GM21390 (cell line): Measurements from ENCODE around the gene PSMC1.
"Not testable (repeated sequence)": the region's sequence is repeated elsewhere in the genome, so short reads cannot be mapped to it uniquely, and the experiment has no call there.

Experiments used
- ATAC-seq: cut with Tn5 transposase; IDR thresholded peaks from one replicate; pipeline ENCODE4 v1.9.1; 2021; ENCODE audit not compliant: unreplicated experiment

The PSMC1 gene

DNA sequence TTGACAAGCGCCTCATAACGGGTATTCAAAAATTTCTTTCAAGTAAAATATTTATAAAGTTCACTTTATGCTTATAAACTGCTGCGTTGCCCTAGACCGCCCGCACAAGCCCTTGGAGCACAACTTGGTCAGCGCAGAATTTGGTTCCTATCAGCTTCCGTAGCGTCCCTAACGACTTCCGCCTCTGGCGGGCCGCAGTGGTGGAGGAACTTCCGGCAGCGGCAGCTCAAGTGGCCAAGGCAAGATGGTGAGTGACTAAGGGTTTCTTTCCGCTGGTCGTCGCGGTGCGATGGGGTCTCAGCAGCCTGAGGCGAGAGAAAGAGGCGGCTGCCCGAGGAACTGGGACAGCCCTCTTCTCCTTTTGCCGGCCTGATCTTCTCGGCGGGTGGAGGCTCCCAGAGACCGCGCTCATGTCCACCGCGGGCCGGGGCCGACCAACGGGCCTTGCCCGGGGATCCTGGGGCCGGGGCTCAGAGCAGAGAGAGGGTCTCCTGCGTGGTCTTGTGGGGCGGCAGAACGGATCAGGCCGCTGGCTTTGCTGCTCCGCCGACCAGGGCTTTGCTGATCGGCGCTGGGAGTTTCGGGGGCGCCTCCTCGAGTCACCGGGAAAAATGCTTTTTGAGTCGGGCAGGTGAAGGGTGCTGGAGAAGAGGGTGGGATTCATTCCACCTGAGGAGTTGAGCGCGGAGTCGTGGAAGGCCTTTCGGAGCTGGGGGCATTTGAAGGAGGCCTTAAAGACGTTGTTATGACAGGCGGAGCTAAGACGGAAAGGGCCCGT, at the start of gene PSMC1:
Gene PSMC1 (plus strand): TSS at position 200 of the 778 bp plus-strand sequence. CDS start 45 bp downstream, at position 245.
- ATAC-seq = peak; percentile 97

DNA sequence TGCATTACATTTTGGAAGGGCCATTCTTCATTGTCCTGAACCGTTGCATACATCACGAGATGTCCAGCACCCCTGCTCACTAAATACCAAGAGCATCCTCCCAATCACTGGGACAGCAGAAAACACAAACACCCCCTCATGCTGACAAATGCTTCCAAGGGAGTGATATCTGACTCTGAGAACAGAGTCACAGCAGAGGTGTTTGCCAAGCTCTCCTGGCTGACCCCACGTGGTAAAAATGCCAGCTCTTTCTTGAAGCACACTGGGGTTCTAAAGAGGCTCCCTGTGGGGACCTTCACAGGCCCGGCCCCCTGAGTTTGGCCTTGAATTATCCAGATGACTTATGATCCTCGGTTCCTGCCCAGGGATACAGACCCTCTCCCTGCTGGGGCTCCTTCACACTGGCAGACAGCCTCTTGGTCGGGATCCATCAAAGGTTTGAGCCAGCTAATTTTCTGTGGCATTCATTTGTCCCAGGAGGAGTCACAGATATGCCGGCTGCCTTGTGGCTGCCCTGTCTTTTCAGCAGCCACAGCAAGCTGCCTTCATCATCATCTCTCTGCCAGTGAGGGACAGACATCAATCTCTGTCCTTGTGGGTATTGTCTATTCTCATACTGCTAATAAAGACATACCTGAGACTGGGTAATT, 43.1 kb upstream of the PSMC1 start:
- no peak for ATAC-seq

DNA sequence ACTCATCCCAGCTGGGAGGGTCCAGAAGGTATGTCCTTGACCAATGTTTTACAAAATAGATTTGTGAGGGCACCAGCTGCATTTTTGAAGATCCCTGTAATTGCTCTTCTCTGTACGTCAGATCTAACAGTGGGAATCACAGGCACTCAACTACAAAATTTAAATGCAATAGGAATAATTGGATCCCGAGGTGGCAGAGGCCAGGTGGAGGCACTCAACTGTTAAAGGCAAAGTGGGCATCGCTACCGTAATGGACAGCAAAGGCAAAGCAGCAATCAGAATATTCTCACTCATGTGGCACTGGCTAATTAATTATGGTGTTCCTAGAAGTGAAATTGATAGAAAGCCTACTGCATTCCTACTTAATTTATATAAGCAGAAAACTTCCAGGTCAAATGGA, 27.9 kb upstream of the PSMC1 start:
- no peak for ATAC-seq

DNA sequence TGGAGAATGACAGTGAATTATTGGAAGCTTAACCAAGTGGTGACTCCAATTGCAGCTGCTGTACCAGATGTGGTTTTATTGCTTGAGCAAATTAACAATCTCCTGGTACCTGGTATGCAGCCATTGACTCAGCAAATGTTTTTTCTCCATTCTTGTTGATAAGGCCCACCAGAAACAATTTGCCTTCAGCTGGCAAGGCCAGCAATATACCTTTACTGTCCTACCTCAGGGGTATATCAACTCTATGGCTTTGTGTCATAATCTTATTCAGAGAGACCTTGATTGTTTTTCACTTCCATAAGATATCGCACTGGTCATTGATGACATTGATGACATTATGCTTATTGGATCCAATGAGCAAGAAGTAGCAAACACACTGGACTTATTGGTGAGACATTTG, 26.4 kb upstream of the PSMC1 start:
- ATAC-seq = not testable (repeated sequence)

DNA sequence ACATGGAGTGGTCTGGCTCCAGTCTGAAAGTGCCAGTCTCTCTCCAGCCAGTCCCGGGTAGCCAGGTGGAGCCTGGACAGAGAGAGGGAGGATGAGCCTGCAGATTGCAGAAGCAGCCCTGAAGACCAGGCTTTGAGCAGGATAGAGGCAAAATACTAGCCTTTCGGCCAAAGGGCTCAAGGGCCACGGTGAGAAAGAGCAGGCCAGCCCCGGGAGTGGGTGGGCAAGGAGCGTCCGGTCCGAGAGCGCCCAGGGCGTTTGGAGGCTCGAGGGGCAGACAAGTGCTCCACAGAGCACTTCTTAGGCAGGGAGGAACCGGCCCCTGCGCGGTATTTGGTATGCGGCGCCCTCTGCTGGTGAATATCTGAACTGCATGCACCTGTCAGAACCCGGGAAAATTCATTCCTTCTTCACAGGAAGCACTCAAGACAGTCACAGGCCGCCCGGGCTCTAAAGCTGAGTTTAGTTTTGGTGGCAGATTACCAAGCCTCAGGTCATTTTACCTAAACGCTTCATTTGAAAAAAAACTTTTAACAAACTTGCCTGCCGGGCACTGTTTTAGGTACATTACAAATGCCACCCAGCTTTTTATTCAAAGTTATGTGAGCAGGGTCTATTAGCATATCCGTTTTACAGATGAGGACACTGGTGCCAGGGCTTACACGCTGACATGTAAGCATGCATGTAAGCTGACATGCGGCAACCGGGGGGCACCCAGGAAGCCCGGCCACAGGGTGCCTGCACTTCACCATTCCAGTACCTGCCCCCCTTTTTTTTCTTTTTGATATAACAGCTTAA, 21.0 kb upstream of the PSMC1 start:
- peak; percentile 79 for ATAC-seq

DNA sequence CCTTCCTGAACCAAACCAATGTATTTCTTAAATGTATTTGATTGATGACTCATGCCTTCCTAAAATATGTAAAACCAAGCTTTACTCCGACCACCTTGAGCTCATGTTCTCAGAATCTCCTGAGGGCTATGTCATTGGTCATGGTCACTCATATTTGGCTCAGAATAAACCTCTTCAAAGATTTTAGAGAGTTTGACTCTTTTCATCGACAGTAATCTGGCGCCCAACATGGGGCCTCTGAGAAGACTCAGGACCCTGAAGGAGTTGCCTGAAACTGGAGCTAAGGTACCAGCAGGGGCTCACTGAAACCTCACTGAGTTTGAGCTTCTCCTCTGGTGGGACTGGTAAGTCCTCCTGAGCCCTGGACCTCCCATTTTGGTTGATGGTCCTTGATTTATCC, 17.2 kb upstream of the PSMC1 start:
- no peak for ATAC-seq

DNA sequence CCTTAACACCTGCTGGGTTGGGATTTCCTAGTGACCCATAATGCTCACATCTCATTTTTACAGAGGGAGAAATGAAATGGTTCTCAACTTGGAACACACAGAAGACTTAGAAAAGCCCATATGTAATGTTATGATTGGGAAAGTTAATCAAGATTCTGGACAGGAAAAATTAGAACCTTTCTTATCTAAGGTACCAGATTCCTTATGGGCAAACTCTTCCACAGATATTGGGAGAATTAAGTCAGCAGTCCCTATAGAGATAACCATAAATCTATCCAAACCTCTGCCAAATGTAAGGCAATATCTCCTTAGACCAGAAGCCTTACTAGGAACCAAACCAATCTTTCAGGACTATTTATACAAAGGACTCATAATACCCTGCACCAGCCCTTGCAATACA, 13.9 kb upstream of the PSMC1 start:
- ATAC-seq = no peak

DNA sequence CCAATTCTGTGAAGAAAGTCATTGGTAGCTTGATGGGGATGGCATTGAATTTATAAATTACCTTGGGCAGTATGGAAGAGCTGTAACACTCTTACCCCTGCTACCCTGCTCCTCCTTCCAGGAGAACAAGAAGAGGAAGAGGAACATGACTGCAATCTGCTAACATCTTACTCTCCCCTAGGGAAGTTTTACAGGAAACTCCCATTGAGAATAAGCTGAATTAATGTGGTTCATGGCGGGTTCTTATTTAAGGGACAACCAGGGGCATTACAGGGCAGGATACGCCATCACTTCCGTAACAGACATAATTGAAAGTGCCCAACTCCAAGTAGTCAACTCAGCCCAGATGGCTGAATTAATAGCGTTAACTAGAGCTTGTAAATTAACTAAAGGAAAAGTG, 9.4 kb upstream of the PSMC1 start:
- ATAC-seq = no peak

DNA sequence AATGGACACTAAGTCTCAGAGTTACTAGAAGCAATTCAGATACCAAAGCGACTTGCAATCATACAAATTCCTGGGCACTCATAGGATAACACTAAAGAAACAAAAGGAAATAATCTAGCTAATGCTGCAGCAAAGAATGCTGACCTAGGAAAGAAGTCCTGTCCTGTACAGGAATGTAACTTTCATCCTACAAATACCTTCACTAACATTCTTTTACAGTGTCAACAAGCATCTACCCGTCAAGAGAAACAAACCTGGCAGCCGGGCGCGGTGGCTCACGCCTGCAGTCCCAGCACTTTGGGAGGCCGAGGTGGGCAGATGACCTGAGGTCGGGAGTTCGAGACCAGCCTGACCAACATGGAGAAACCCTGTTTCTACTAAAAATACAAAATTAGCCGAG, 8.9 kb upstream of the PSMC1 start:
- ATAC-seq = not testable (repeated sequence)

DNA sequence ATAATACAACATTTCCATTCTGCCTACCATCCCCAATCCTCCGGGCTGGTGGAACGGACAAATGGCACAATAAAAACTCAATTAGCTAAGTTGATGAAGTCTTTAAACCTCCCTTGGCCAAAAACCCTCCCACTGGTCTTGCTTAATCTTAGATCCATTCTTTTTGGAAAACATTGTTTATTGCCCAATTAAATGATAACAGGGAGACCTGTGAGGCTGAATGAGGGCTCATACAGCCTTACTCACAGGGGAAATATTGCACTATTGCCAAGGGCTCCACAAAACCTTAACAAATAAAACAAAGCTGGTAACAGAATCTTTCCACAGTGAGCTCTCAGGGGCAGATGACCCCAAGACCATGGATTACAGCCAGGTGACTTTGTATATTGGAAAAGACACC, 7.8 kb upstream of the PSMC1 start:
- ATAC-seq = no peak

DNA sequence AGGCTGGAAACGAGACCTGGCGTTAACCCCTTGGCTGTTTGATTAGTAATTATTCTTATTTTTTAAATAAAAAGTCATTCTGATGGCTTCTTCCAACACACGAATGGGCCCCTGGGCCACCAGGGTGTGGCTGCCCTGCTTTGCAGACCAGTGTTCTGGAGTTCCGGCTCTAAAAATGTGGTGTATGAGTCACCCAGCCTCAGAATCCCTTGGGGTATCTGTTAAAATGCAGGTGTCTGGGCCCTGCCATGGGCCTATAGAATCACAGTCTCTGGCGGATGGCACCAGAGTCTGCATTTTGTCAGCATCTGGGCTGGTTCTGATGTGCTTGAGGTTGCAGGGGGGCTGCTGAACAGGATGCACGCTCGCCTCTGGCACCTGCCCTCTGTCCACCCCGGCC, 2.5 kb upstream of the PSMC1 start:
- no peak for ATAC-seq

DNA sequence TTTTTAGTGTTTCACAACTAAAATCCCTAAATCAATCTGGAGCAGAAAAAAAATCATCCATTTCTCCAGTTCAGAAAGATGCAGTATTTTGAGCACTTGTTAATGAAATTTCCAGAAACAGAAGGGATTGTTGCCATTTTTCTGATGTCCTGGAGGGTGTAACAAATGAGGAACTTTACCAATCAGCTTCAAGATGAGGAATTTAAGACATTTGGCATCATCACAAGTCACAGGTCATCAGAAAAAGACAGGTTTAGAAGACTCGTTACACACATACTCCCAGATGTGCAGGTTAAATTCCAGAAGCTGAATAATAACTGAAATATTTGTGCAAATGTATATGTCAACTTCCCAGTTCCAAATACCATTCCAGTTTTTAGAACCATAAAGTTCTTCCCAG, 482 bp upstream of the PSMC1 start:
- ATAC-seq = no peak

DNA sequence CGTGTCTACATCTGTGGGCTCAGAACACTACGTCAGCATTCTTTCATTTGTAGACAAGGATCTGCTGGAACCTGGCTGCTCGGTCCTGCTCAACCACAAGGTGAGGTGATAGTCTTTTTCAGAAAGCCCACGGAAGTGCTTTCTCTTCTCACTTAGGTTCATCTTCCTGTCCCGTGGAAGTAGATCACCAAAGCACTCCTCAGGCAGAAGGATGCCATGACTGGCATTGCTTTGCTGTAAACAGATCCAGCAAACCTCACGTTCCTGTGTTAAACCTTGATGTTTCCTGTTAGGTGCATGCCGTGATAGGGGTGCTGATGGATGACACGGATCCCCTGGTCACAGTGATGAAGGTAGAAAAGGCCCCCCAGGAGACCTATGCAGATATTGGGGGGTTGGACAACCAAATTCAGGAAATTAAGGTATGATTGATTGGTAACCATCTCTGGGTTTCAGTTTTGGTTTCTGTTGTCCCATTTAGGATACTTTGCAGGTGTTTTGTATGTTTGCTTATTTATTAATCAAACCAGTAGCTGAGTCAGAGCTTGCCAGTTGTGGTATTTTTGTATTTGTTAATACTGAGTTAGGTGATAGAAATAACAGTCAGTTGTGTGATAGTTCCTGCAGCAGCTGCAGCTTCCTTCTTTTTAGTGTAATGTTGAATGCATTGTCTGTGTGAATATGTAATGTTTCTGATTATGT, 7.5 kb downstream of the PSMC1 start:
- peak; percentile 86 for ATAC-seq

DNA sequence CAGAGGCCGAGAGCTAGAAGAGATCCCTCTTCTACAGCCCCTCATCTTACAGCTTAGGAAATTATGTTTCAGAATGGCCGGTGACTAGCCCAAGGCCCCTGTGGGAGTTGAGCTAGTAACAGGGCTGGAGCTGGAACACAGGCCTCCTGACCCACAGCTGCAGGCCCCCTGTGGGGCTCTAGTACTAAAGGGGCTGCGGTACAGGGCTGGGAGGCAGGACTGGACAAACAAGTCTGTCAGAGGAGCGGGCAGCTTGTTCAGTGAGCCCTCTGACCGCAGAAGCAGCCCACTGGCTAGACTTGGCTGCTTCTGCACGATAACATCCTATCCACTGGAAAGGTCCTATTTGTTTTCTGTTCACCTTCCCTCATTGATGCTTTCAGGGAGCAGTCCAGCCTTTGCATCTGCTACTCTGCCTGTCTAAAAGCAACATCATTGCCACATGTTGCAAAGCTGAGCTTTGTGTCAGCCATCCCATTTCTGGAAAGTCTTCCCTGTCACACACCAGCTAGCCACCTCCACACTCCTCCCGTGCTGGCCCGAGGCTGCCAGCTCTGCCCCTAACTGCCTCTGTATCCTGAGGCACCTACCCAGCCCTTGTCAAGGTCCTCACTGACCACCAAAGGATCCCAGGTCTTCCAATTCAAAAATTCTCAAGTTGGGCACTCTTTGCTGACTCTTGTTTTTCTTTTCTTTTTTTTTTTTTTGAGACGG, 10.2 kb downstream of the PSMC1 start:
- no peak for ATAC-seq

DNA sequence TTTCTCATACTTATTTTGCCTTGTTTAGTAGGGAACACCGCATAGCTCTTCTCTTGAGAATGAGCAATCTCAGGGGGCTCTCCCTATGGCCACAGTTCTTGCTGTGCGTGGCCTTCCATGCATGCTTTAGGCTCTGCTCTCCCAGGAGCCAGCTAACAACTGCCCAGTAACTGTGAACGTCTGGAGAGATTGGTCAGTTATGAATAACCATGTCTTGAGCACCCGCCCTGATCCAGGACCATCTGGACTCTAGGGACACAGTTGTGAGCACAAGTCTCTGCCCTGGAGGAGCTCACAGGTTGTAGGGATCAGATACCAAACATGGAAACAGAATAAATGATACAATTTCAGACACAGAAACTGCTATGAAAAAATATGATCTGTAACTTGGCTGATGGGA, 12.1 kb downstream of the PSMC1 start:
- no peak for ATAC-seq

DNA sequence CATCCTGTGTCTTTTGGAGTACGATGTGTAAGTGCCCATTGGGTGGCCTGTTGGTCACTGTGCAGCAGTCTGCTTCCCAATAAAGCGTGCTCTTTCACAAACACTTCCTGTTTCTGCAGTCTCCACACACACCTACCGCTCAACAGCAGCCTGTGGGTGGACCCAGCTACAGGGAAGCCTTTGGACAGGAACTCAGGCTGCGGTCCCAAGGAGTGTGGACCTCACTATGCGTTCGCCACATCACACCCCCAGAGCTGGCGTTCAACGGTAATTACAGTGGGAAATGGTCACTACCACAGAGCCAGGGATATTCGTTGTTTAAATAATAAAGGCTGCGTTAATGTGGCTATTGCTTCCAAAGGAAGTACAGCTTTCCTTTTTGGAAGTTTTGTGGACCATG, 16.2 kb downstream of the PSMC1 start:
- ATAC-seq = no peak

DNA sequence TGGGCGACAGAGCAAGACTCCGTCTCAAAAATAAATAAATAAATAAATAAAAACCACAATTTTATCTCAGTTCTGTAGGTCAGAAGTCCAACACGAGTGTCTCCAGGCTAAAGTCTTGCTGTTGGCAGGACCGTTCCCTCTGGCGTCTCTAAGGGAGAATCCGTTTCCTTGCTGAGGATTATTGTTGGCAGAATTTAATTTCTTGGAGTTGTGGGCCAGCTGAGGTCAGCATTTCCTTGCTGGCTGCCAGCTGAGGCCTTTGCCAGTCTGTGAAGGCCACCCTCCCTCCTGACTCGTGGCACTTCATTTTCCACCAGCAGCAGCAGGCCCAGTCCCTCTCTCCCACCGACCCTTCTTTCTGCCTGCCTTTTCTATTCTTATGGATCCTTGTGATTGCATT, 17.2 kb downstream of the PSMC1 start:
- no peak for ATAC-seq

DNA sequence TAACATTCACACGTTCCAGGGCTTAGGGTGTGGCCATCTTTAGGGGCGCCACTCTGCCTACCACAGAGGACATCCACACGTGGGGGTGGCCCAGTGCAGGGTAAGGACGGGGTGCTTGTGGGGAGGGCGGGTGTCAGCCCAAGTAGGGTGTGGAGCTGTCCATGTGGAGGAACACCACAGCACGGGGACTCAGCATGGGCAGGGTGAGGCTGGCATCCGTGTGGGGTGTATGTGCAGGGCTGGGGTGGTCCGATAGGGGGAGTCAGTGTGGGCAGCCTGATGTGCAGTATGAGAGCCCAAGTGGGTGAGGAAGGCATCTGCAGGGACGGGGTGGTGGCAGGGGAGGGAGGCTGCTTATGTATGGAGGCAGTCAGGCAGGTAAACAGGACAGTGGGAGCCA, 17.7 kb downstream of the PSMC1 start:
- ATAC-seq = no peak

DNA sequence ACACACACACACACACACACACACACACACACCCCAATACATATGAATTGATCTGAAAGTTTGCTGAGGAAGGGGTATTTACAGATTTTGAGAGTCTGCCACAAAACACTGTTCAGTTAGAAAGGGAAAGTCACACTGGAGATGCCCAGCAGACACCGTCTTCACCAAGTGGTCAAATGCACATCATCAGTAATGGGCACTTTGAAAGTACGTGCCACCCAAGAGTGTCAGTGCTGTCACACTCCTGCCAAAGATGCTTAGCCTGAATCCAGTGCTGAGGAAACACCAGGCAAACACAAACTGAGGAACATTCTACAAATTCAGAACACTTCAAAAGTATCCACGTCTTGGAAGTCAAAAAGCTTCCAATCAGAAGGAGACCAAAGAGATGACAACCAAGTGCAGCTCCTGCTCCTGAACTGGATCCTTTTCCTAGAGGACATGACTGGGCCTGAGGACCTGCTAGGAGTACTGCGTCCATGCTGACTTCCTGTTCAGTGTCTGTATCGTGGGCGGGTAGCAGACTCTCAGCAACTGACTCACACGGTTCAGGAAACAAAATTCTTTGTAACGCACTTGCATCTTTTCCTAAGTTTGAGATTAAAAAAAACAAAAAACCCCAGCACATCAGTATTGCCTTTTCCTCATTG, 18.6 kb downstream of the PSMC1 start:
- ATAC-seq = no peak

DNA sequence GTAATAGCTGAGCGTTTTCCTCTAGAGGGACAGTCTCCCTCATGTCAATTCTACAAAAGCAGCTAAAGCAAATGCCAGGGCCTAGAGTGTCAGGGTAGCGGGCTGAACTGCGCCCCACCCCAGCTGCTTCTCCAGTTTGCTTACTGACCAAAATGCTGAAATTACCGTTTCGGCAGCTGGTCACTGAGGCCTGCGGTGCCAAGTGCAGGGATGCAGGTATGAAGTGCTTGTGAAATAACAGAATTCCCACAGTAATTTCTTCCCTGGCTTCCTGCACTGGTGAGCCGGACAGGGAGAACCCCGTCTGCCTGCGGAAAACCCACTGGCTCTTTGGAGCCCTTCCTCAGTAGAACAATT, 19.1 kb downstream of the PSMC1 start:
- ATAC-seq = no peak
